Neuronal stem cell (in vitro differentiated cells): ENCODE data around the gene IFITM2.

ENCODE experiments used
- DNase-seq: peaks from one replicate; pipeline ENCODE4 v3.0.0-alpha.2; 2013; ENCODE audit warnings: low spot score
- H2AFZ ChIP-seq: one replicate; pipeline ENCODE4 v1.6.1; 2013; ENCODE audit warnings: mild to moderate bottlenecking, low read length, inconsistent platforms
- H2AK5ac ChIP-seq: 2 replicates; pipeline ENCODE4 v1.6.1; 2013; ENCODE audit warnings: low read depth, mild to moderate bottlenecking, inconsistent platforms, low read length, moderate library complexity, mixed read lengths
- H2BK120ac ChIP-seq: 2 replicates; pipeline ENCODE4 v1.6.1; 2013; ENCODE audit warnings: low read depth, mild to moderate bottlenecking, inconsistent platforms, low read length, moderate library complexity, mixed read lengths
- H2BK12ac ChIP-seq: one replicate; pipeline ENCODE4 v1.6.1; 2013; ENCODE audit warnings: low read length, inconsistent platforms
- H2BK15ac ChIP-seq: 2 replicates; pipeline ENCODE4 v1.6.1; 2013; ENCODE audit warnings: mild to moderate bottlenecking, low read length, inconsistent platforms, mixed read lengths
- H2BK5ac ChIP-seq: one replicate; pipeline ENCODE4 v1.6.1; 2013; ENCODE audit warnings: inconsistent platforms, mild to moderate bottlenecking, low read length, moderate library complexity
- H3K14ac ChIP-seq: one replicate; pipeline ENCODE4 v1.6.1; 2013; ENCODE audit warnings: low read length, inconsistent platforms
- H3K18ac ChIP-seq: 2 replicates; pipeline ENCODE4 v1.6.1; 2013; ENCODE audit warnings: low read length, inconsistent platforms
- H3K23ac ChIP-seq: 2 replicates; pipeline ENCODE4 v1.6.1; 2013; ENCODE audit warnings: low read depth, mild to moderate bottlenecking, mixed read lengths, low read length, inconsistent platforms; ENCODE audit not compliant: poor library complexity
- H3K27ac ChIP-seq: replicated peaks from 3 replicates; pipeline ENCODE4 v1.5.1; 2013; ENCODE audit warnings: low read length, inconsistent platforms
- H3K27me3 ChIP-seq, 3 experiments: 2 replicates each; pipeline ENCODE4 v1.6.1; 2013; ENCODE audit warnings: low read length in 3 of 3, mild to moderate bottlenecking in 2 of 3, inconsistent platforms in 1 of 3, low read depth in 1 of 3, mixed read lengths in 1 of 3, moderate library complexity in 1 of 3; ENCODE audit not compliant: control insufficient read depth in 3 of 3, insufficient read depth in 3 of 3
- H3K36me3 ChIP-seq, 2 donors: replicated peaks in 1 of 2; 2 replicates each; pipeline ENCODE4 v1.6.1; 2013; ENCODE audit warnings: low read length in 2 of 2; ENCODE audit not compliant: control insufficient read depth in 2 of 2, insufficient read depth in 2 of 2
- H3K4ac ChIP-seq: 2 replicates; pipeline ENCODE4 v1.6.1; 2013; ENCODE audit warnings: inconsistent platforms, mild to moderate bottlenecking, low read length, moderate library complexity
- H3K4me1 ChIP-seq, 2 donors: 1 replicate in 1 of 2; 2 replicates in 1 of 2; pipeline ENCODE4 v1.6.1; 2013; ENCODE audit warnings: low read length in 2 of 2, low read depth in 1 of 2; ENCODE audit not compliant: control insufficient read depth in 2 of 2, insufficient read depth in 1 of 2
- H3K4me2 ChIP-seq: one replicate; pipeline ENCODE4 v1.6.1; 2013; ENCODE audit warnings: mild to moderate bottlenecking, low read length, inconsistent platforms; ENCODE audit not compliant: insufficient read depth, poor library complexity, severe bottlenecking
- H3K4me3 ChIP-seq, 2 donors: 2 replicates each; pipeline ENCODE4 v1.5.1; 2013; ENCODE audit warnings: low read length in 2 of 2, mild to moderate bottlenecking in 2 of 2, inconsistent platforms in 1 of 2, moderate library complexity in 1 of 2
- H3K79me1 ChIP-seq: one replicate; pipeline ENCODE4 v1.6.1; 2013; ENCODE audit warnings: low read depth, mild to moderate bottlenecking, inconsistent platforms, low read length, moderate library complexity
- H3K9ac ChIP-seq: one replicate; pipeline ENCODE4 v1.6.1; 2013; ENCODE audit warnings: mild to moderate bottlenecking, low read depth, low read length, inconsistent platforms; ENCODE audit not compliant: poor library complexity
- H3K9me3 ChIP-seq, 2 donors: replicated peaks in 1 of 2; 2 replicates each; pipeline versions ENCODE3 to v1.6.1; 2013; ENCODE audit warnings: low read length in 2 of 2, mild to moderate bottlenecking in 2 of 2, inconsistent platforms in 1 of 2, low read depth in 1 of 2, mixed read lengths in 1 of 2, moderate library complexity in 1 of 2; ENCODE audit not compliant: control insufficient read depth in 2 of 2, insufficient read depth in 1 of 2
- H4K8ac ChIP-seq: one replicate; pipeline ENCODE4 v1.6.1; 2013; ENCODE audit warnings: low read depth, mild to moderate bottlenecking, inconsistent platforms, low read length, moderate library complexity
- H4K91ac ChIP-seq: one replicate; pipeline ENCODE4 v1.6.1; 2013; ENCODE audit warnings: low read length, low read depth, mild to moderate bottlenecking, inconsistent platforms; ENCODE audit not compliant: poor library complexity
- WGBS, 2 donors: extraction: QIAGEN DNeasy Blood & Tissue Kit; methylation state at CpG; one replicate each; pipeline ENCODE4 v1.1.7; 2013; ENCODE audit warnings: missing lambda C conversion rate in 2 of 2, mixed read lengths in 1 of 2; ENCODE audit not compliant: insufficient read length in 2 of 2, insufficient replicate concordance in 1 of 2; ENCODE audit errors: extremely low coverage in 2 of 2; 5-methylcytosine and 5-hydroxymethylcytosine counted together

Gene IFITM2

GRCh38 chr11:282630-283360 is 24.8 kb upstream of the IFITM2 start:
- Histone ChIP-seq H3K4me2 (no peak overlapping the region), H3K18ac (peak overlapping the region; percentile 79), H4K8ac (no peak overlapping the region), H3K9me3 (peaks cover 0 to 3% of the 10 kb centered on the region in 2 donors), H3K4me3 (no peak overlapping the region), H2AK5ac (peak overlapping the region; percentile 2), H2BK15ac (no peak overlapping the region), H3K27me3 (peaks cover 0 to 6% (median 0%) of the 10 kb centered on the region in 3 experiments), H3K14ac (no peak overlapping the region), H3K79me1 (no peaks in the 10 kb centered on the region), H3K4ac (no peak overlapping the region), H3K4me1 (peaks cover 8 to 16% of the 10 kb centered on the region in 2 donors), H3K36me3 (no peaks in the 10 kb centered on the region), H3K9ac (peak overlapping the region; percentile 10), H4K91ac (no peak overlapping the region), H2BK5ac (peak overlapping the region; percentile 16), H2BK120ac (no peak overlapping the region), H3K23ac (no peak overlapping the region), H3K27ac (no peak overlapping the region), H2BK12ac (peak overlapping the region; percentile 41), H2AFZ (no peak overlapping the region)
- DNase-seq = no peak
- no CpG with 5 or more reads among the region's 13 CpGs for WGBS, 2 donors

- Histone ChIP-seq H3K36me3 (no peaks in the 10 kb centered on the region), H3K27me3 (peaks cover 0 to 14% (median 0%) of the 10 kb centered on the region in 3 experiments)
These were observed 24.1 kb upstream of the IFITM2 start for GRCh38 chr11:283405-284104.

GRCh38 chr11:284105-285020 is 23.3 kb upstream of the IFITM2 start:
- Histone ChIP-seq H4K8ac (no peak overlapping the region), H3K36me3 (no peaks in the 10 kb centered on the region), H3K4me2 (no peak overlapping the region), H3K4me1 (peaks cover 14 to 23% of the 10 kb centered on the region in 2 donors), H3K4me3 (no peak overlapping the region), H3K9ac (peak overlapping the region; percentile 39), H3K27me3 (peaks cover 0 to 14% (median 0%) of the 10 kb centered on the region in 3 experiments), H3K14ac (no peak overlapping the region), H2AFZ (peak overlapping the region; percentile 15), H4K91ac (no peak overlapping the region), H3K79me1 (peaks cover 2% of the 10 kb centered on the region), H2BK15ac (peak overlapping the region; percentile 99), H2BK5ac (peak overlapping the region; percentile 43), H3K18ac (peak overlapping the region; percentile 86), H2AK5ac (peak overlapping the region; percentile 88), H2BK120ac (peak overlapping the region; percentile 17), H2BK12ac (peak overlapping the region; percentile 84), H3K4ac (no peak overlapping the region), H3K9me3 (peaks cover 0 to 3% of the 10 kb centered on the region in 2 donors), H3K27ac (no peak overlapping the region), H3K23ac (no peak overlapping the region)
- no CpG with 5 or more reads among the region's 24 CpGs for WGBS, 2 donors
- no peak for DNase-seq

More at GRCh38 chr11:283405-284104, 24.1 kb upstream of the IFITM2 start:
- DNase-seq = no peak
- Histone ChIP-seq H4K91ac (no peak overlapping the region), H3K9me3 (peaks cover 0 to 3% of the 10 kb centered on the region in 2 donors), H3K18ac (peak overlapping the region; percentile 86), H3K4ac (no peak overlapping the region), H3K4me1 (peaks cover 14 to 21% of the 10 kb centered on the region in 2 donors), H2BK5ac (peak overlapping the region; percentile 43), H3K14ac (no peak overlapping the region), H3K4me3 (no peak overlapping the region), H2AK5ac (peak overlapping the region; percentile 88), H3K9ac (no peak overlapping the region), H3K27ac (no peak overlapping the region), H3K79me1 (peaks cover 2% of the 10 kb centered on the region), H2BK15ac (no peak overlapping the region), H4K8ac (no peak overlapping the region), H2BK120ac (no peak overlapping the region), H3K23ac (no peak overlapping the region), H3K4me2 (no peak overlapping the region), H2AFZ (peak overlapping the region; percentile 15), H2BK12ac (peak overlapping the region; percentile 18)
- no CpG with 5 or more reads among the region's 23 CpGs for WGBS, 2 donors
